GM19395 (cell line): ENCODE measurements around the gene INTS1.

Source experiments
- ATAC-seq: cut with Tn5 transposase; IDR thresholded peaks from one replicate; pipeline ENCODE4 v1.9.1; 2021; ENCODE audit warnings: mild to moderate bottlenecking, moderate library complexity; ENCODE audit not compliant: unreplicated experiment

The INTS1 gene

DNA sequence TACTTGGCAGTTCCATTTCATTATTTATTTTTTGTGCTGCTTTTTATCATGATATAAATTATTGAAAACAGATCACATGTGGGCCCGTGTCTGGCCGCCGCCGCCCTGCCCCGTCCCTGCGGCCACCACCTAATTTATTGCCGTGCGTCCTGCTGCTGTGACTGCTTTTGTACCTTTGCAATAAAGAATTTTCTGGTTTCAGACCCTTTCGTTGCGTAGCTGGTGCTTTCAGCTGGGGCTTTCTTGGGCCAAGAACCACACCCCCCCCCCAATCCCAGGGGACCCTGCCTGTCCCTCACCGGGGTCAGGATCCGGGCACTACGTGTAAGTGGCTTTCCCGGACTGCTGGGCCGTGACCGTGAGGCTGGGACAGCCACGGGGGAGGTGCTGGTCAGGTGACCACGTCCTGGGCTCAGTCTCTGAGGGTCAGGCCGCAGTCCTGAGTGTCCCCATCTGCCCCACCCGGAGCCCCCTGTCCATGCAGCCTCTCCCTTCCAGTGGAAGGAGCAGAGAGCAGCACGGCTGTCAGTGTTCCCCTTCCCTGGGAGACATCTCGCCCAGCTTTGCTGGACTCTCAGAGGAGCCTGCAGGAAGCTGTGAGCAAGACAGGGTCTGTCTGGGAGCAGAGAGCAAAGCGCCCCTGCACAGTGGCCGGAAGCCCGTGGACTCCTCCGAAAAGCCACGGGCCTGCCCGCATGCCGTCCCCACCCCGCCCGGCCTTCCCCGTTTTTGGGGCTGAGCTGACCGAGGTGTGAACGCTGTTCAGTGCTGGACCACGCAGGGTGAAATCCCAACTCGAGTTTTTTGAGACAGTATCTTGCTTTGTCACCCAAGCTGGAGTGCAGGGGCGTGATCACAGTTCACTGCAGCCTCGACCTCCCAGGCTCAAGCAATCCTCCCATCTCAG, 38.9 kb upstream of the INTS1 start:
- ATAC-seq = no peak

DNA sequence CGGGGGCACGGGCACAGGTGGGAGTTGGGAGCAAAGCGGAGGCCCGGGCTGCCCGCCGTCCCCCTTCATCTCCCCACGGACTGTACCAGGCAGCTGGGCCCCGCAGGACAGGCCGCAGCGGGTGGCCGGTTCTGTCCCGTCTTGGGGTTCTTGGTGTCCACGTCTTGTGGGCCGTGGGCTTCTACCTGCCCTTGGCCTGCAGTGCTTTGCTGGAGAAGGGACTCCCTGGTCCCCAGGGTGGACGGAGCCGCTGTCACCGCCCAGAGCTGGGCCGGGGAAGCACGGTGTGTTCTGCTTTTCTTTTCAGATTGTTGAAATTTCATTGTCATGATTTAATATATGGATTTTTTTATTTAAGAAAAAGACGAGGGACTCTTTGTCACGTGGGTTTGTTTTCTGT, 38.1 kb upstream of the INTS1 start:
- ATAC-seq = no peak

DNA sequence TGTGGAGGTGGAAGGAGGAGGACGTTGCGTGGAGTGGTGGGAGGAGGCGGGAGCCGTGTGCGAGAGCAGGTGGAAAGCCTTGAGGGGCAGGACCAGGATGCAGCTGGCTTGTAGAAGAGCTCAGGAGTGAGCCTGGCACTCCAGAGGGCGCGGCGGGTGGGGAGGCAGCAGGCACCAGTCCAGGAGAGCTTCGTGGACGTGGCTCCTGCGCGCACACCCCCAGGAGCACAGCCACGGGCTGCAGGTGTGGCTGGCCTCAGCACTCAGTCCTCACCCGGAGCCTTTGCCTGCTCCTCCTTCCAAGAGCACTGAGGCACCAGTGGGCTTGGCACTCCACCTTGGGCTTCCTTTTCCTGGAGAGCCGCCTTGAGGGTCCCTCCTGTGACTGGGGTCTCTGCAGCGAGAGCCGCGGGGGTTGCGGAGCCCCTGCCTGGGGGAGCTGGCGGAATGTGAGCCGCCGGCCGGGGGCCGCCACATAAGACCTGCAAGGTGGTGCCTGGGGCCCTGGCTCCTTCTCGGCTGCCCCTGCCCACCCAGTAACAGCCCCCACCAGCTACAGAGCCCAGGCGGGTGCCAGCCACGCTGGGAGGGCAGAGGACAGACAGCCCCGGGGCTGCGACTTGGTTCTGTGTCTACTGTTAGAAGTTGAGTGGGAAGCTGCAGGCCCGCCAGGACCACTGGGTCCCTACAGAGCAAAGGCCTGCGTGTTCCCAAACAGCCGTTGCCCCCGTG, 37.4 kb upstream of the INTS1 start:
- no peak for ATAC-seq

DNA sequence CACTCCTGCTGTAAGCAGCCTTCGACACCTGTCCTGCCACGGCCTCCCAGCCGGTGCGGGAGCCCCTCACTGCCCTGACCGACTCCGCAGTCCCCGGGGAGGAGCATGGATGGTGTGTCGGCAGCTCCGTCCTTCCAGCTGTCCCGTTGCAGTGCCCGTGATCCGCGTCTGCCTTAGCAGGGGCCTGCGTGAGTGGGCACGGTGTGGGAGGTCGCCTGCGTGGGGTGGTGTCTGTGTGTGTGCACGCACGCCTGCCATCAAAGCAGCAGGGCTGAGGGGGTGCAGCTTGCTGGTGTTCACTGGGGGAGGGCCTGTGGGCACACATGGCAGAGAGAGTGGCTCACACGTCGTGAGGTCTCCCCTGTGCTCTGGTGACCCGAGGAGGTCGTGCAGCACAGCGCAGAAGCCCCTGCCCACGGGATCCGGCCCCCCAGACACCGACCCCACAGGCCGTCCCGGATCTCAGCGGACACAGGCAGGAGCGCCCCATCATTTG, 36.6 kb upstream of the INTS1 start:
- no peak for ATAC-seq

DNA sequence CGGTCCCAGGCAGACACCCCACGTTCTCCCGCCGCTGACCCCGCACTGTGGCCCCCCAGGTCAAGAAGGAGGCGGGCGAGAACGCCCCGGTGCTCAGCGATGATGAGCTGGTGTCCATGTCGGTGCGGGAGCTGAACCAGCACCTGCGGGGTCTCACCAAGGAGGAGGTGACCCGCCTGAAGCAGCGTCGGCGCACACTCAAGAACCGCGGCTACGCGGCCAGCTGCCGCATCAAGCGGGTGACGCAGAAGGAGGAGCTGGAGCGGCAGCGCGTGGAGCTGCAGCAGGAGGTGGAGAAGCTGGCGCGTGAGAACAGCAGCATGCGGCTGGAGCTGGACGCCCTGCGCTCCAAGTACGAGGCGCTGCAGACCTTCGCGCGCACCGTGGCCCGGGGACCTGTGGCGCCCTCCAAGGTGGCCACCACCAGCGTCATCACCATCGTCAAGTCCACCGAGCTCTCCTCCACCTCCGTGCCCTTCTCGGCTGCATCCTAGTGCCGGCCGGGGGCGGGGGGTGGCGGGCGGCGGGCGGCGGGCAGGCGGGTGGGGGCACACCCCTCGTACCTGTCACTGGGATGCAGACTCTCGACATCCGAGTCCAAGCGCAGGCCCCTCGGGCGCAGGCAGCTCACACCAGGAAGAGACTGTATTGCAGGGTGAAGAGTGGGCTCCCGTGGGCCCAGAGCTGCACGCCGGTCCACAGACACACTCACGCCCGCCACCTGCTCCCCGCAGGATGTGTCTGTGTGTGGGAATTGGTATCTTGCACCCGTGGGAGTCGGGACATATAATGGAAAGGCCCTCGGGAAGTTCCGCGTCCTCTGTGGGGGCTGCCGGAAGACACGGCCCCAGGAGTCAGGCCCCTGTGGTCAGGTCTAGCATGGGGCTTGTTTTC, 35.9 kb upstream of the INTS1 start:
- no peak for ATAC-seq

DNA sequence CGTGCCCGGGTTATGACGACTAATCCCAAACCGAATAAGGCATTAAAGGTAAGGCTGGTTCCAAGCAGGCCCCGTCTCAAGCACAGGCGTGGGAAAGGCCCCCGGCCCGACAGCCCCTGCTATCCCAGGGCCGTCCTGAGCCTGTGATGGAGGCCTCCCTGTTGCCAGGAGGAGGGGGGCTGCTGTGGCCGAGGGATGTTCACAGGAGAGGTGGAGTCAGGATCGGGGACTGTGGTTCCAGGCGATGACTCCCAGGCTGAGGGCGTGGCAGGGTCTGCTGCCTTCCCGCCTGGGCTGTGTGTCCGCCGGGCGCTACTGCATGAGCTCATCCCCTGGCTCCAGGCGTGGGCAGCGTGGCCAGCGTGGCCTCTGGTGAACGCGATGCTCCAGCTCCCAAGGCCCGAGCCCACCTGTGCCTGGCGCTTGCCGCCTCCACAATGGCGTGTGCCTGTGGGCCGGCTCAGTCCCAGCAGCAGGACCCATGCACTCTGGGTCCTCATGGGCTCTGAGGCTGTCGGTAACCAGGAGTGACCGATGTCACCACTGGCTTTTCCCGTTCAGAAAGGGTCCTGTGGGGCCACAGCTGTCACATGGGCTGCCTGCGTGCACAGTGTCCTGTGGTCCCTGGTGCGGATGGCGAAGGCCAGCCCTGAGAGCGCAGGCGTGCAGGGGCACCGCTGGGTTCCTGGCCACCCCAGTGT, 35.1 kb upstream of the INTS1 start:
- no peak for ATAC-seq

DNA sequence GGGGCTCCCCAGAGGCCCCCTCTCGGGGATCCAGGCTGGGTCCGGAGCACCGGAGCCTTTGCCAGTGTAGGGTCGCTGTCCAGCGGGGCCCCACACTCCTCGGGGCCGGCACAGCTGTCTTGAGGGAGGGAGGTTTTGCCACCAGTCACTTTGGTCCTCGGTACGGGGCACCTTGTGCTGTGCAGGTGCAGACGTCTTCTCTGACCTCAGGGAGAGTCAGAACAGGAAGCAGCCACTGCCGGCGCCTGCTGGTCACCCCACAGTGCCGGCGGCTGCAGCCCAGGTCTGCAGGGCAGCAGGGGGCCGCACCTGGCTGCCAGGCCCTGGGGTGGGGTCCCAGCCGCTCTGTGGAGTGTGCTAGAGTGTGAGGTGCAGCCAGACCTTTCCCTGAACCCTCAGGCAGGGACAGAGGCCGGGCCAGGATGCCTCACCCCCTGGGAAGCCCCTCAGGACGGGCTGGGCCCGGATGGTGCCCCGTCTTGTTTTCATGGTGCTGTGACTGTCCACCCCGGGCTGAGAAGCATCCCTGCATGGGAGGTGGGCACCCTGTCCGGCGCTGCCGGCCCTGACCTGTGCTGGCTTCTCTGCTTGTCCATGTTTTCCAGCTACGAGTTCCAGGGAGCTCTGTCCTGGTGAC, 34.5 kb upstream of the INTS1 start:
- no peak for ATAC-seq

DNA sequence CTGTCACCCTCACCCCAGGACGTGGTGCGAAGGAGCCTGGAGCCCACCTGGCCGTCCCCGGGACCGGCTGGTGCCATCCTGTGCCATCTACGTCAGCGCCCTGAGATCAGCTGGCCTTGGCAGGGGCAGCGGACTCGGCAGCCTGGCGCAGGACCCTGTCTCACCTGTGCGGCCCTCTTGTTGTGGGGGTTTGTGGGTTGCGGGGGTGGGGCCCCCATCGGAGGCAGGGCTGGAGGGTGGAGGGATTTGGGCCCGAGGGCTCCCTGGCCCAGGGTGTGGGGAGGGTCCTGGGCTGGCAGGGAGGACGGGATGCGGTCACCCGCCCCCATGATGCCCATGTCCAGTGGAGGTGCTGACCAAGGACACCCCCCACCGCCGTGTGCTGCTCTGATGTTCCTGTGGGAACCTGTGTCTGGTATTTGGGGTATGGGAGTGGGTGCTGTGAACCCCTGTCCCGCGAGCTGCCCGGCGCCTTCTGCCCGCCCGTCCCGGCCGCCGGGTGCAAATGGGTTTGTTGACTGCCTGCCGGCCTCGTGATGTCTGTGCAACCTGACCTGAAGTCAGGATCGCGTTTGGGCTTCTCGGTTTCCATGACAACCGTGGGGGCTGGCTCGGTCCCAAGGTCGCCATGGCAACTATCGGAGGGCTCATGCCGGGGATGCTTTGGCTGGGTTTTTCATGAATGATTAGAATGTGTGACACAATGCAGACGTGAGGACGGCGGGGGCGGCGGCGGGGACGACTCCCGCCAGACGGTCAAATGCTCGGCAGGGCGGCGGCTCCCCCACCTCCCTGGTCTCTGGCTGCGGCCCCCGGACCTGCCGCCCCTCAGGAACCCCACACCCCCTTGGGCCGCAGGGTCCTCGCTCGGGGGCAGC, 33.6 kb upstream of the INTS1 start:
- no peak for ATAC-seq

DNA sequence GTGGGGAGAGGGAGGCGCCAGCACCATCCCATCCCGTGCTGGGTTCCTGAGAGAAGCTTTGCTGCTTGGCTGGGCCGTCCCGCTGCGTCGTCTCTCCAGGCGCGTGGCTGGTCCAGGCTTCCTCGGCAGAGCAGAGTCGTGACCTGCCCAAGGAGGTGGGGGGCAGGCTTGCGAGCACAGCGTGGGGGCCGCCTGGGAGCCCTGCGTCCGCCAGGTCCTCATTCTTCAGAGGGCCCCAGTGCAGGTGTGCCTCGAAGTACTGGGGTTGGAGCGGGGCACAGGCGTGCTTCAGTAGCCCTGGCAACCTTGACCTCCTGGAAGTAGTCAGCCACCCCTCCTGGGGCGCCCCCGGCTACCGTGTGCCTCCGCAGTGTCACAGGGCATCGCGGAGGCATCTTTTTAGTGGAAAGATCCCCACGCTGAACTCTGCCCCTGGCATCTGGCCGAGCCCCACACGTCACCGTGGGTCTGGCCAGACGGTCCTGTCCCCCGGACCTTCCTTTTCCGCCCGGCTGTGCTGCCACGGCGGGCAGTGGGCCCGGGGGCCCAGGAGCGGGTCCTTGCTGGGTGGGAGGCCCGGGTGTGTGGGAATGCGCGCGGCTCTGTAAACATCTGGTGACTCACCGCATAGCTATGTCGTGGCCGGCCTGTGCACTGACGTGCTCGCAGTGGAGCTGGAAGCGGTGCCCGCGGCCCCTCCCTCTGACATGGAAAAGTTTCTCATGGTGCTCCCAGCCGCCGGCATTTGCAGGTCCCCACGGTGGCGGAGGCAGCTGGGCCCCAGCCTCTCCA, 32.8 kb upstream of the INTS1 start:
- no peak for ATAC-seq

DNA sequence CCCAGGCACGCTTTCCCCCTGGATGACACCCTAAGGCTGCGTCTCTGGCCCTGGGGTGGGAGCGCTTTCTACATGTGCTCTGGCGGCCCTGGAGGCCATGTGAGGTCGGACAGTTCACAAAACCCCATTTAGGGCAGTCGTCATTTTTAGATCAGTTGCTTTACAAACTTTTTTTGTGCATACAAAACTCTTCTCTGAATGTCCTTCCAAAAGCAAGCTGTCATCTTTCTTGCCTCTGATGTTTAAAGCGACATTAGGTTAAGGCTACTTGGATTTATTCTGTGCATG, 32.2 kb upstream of the INTS1 start:
- no peak for ATAC-seq

DNA sequence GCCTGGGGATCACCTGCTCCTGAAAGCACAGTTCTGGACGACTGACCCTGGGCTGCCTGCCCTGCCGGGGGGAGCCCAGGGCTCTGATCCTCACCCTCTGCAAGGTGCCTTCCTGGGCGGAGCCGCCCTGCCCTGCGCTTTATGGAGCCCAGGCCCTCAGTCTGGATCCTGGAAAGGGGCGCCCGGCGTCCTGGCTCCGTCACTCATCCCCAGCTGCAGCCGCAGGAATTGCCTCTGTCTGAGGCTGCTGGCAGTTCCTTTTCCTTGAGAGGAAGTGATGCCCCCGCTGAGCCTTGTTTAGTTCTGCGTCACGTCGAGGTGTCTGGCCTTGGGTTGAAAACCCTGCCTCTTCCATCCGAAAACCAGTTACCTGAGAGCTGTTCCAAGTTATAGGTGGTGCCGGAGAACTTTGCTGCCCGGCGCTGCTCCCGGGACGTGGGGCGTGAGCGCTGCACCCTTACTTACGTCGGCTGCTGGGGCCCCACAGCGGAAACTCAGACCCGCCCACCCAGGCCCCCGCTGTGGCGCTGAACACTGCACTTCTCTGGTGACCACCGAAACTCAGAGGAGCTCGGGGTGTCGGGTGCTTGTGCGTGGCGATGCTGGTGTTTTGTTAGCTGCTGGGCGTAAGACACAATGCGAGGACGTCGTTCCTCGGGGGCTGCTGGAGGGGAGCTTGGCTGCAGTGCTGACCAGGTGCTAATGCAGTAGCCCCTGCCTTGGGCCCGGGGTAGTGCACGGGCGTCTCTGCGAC, 31.7 kb upstream of the INTS1 start:
- no peak for ATAC-seq

DNA sequence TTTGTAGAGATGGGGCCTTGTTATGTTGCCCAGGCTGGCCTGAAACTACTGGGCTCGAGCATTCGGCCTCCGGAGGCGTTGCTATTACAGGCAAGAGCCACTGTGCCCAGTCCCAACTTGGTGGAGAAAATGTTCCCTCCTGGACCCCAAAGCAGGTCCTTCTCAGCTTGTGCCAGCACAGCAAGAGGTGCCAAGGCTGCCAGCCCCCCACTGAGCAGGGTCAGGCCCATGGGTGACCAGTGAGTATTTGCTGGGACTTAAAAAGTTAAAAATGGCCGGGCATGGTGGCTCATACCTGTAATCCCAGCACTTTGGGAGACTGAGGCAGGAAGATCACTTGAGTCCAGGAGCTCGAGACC, 30.9 kb upstream of the INTS1 start:
- ATAC-seq = no peak

DNA sequence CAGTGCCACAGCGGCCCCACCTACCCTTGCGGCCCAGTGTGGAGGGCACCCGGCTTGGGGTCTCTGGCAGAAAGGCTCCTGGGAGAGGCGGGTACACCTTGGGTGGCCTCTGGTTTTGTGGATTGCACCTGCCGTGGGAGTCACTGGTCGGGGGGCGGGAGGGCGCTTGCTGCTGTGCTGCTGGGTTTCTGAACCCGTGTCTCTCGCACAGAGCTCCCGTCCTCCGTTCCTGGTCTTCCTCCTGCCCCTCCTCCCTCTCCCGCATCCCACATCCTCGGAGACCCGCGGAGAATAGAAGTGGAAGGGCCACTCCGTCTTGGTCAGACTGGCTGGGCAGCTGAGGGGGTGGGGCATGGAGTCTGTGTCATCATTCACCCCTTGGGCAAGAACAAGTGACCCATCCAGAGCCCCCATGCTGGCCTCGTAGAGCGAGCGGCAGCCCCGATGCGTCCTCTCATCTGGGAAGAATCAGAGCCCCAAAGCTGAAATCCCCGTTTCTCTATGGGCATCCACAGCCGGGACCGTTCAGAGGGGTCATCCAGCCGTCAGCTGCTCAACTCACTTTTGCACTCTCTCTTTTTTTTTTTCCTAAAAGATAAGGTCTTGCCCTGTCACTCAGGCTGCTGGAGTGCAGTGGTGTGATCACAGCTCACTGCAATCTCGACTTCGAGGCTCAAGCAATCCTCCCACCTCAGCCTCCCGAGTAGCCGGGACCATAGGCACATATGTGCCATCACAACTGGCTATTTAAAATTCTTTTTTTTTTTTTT, 30.3 kb upstream of the INTS1 start:
- no peak for ATAC-seq

DNA sequence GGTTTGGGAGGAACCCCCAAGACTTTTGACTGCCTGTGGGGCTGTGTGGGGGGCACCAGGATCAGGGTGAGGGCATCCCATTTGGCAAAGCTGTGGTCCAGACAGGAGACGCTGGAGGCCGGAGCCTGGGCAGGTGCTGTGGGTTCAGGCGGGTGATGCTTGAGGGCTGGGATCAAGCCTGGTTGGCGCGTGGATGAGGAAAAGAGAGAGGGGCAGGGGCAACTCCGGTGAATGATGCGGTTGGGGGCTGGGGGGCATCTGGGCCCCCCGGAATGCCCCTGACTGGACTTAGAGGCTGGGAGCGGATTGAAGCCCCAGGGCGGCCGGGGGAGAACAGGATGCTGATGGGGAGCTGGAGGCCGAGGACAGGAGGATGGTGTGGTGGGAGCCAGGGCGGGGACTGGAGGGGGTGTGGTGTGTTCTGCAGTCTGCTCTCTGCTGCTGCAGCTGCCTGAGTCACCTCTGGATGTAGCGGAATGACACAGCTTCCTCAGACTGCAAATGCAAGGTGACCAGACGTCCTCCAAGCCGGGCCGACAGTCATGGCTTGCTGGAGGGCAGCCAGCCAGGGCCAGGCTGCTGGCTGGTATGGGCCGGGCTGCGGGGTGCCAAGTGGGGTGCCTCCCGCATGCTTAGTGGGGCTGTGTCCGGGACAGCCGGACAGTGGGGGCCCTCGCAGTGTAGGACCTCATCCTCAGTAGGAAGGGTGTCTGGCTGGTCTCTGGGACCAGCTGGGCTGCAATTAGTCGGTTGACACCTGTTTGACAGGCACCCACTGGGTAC, 29.5 kb upstream of the INTS1 start:
- no peak for ATAC-seq

DNA sequence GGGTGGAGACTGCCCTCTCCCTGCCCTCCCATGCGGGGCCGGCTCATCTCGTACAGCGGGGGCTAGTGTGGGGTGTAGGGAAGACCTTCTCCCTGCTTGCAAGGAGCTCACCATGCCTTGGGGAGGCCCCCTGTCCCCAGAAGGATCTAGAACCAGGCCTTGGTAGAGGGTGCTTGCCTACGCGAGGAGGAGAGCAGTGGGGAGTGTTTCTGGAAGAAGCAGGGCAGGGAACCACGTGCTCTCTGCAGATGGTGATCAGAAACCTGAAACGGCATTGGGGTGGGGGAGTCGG, 29.0 kb upstream of the INTS1 start:
- no peak for ATAC-seq

DNA sequence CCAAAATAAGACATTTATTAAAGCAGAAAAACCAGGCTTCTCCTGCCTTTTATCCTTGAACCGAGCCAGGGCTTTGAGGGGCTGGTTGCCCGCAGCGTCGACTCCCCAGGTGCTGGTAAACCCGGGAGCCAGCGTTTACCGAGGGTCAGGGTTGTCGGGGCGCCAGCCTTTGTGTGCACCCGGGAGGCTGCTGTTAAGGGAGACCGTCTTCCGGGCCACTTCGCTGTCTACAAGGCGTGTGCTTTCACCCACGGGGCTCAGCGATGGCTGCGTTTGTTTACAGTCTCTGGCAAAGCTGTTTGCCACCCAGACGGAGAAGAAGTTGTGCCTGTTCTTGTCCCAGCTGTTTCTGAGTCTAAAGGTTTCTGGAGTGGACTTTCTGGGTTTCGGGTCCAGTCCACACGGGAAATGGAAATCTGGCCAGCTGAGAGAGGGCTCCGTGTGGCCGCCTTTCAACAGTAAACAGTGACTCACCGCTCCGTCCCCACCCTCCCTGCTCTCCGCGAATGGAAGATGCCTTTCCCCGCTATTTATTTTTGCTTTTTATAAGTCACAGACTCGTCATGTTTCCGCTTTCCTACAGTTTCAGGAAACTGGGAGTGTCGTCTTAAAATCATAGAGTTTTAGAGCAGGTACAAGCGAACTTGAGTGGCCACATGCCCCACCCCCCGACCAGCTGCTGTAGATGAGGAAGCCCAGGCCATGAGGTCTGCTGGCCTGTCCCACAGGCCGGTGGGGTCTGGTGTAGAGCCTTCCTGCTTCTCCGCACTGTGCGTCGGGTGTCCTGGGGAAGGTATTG, 28.5 kb upstream of the INTS1 start:
- ATAC-seq = no peak
